HG03135 (cell line): Measurements from ENCODE around the gene NCOA7.

Source experiments
- ATAC-seq: cut with Tn5 transposase; IDR thresholded peaks from one replicate; pipeline ENCODE4 v1.9.1; 2021; ENCODE audit warnings: mild to moderate bottlenecking, moderate library complexity; ENCODE audit not compliant: unreplicated experiment

Gene NCOA7

GRCh38 chr6:125810445-125810844, 19.7 kb downstream of the NCOA7 start:
- ATAC-seq, result no peak

- ATAC-seq, result no peak
Measured at GRCh38 chr6:125811259-125811658, 20.5 kb downstream of the NCOA7 start.

- ATAC-seq, result no peak
Measured at GRCh38 chr6:125812394-125813292, 21.9 kb downstream of the NCOA7 start.

- ATAC-seq, result no peak
Measured at GRCh38 chr6:125814481-125814880, 23.7 kb downstream of the NCOA7 start.

GRCh38 chr6:125815080-125815910, 24.5 kb downstream of the NCOA7 start:
- no peak for ATAC-seq

- no peak for ATAC-seq
Measured at GRCh38 chr6:125816828-125817280, 26.1 kb downstream of the NCOA7 start.

GRCh38 chr6:125818225-125818657, 27.5 kb downstream of the NCOA7 start:
- ATAC-seq, result peak; percentile 45

- peak; percentile 3 for ATAC-seq
Measured at GRCh38 chr6:125818772-125819260, 28.1 kb downstream of the NCOA7 start.

- ATAC-seq, result no peak
Measured at GRCh38 chr6:125819535-125820326, 29.0 kb downstream of the NCOA7 start.

- ATAC-seq, result no peak
Measured at GRCh38 chr6:125821825-125822281, 31.1 kb downstream of the NCOA7 start.

GRCh38 chr6:125823180-125823579, 32.4 kb downstream of the NCOA7 start:
- ATAC-seq, result no peak

GRCh38 chr6:125824946-125825771, 34.4 kb downstream of the NCOA7 start:
- ATAC-seq, result no peak

GRCh38 chr6:125826695-125827463, 36.1 kb downstream of the NCOA7 start:
- ATAC-seq, result no peak

GRCh38 chr6:125827788-125828320, 37.1 kb downstream of the NCOA7 start:
- ATAC-seq, result no peak

- ATAC-seq, result no peak
Measured at GRCh38 chr6:125828476-125829039, 37.8 kb downstream of the NCOA7 start.

GRCh38 chr6:125829433-125829832, 38.7 kb downstream of the NCOA7 start:
- no peak for ATAC-seq

GRCh38 chr6:125831659-125832058, 40.9 kb downstream of the NCOA7 start:
- no peak for ATAC-seq

GRCh38 chr6:125832391-125833117, 41.8 kb downstream of the NCOA7 start:
- no peak for ATAC-seq
